NCI-H510A treated with DMSO at 0.1 percent for 48 hours (cell line): ENCODE results near the gene TENM4.

Experiments
- DNase-seq: peaks from one replicate; lab custom pipeline; 2025; lab: John Stamatoyannopoulos, UW

Gene TENM4

GRCh38 chr11:78786086-78786485 is 654.7 kb downstream of the TENM4 start:
- no peak for DNase-seq

- DNase-seq, result peak; percentile 57
These were observed 656.3 kb downstream of the TENM4 start for GRCh38 chr11:78784321-78785061.

GRCh38 chr11:78783846-78784245 is 657.0 kb downstream of the TENM4 start:
- no peak for DNase-seq

GRCh38 chr11:78783301-78783700 is 657.5 kb downstream of the TENM4 start:
- DNase-seq, result peak; percentile 37

- DNase-seq, result no peak
These were observed 658.1 kb downstream of the TENM4 start for GRCh38 chr11:78782725-78783124.

- DNase-seq, result no peak
These were observed 659.9 kb downstream of the TENM4 start for GRCh38 chr11:78780889-78781288.

GRCh38 chr11:78773492-78773891 is 667.3 kb downstream of the TENM4 start:
- DNase-seq, result no peak

- no peak for DNase-seq
These were observed 667.8 kb downstream of the TENM4 start for GRCh38 chr11:78773077-78773476.

- no peak for DNase-seq
These were observed 668.6 kb downstream of the TENM4 start for GRCh38 chr11:78772186-78772585.

GRCh38 chr11:78770931-78771330 is 669.9 kb downstream of the TENM4 start:
- no peak for DNase-seq

- DNase-seq, result no peak
These were observed 671.9 kb downstream of the TENM4 start for GRCh38 chr11:78768971-78769370.

GRCh38 chr11:78768345-78768744 is 672.5 kb downstream of the TENM4 start:
- no peak for DNase-seq

GRCh38 chr11:78767027-78767932 is 673.5 kb downstream of the TENM4 start:
- DNase-seq, result no peak

- no peak for DNase-seq
These were observed 675.9 kb downstream of the TENM4 start for GRCh38 chr11:78764946-78765345.

GRCh38 chr11:78763664-78764063 is 677.2 kb downstream of the TENM4 start:
- DNase-seq, result no peak

GRCh38 chr11:78762105-78762504 is 678.7 kb downstream of the TENM4 start:
- DNase-seq, result no peak

- peak; percentile 74 for DNase-seq
These were observed 681.8 kb downstream of the TENM4 start for GRCh38 chr11:78759071-78759470.

- DNase-seq, result peak; percentile 71
These were observed 687.5 kb downstream of the TENM4 start for GRCh38 chr11:78753297-78753696.

- no peak for DNase-seq
These were observed 688.3 kb downstream of the TENM4 start for GRCh38 chr11:78752494-78752893.

- peak; percentile 94 for DNase-seq
These were observed 691.7 kb downstream of the TENM4 start for GRCh38 chr11:78748918-78749690.

GRCh38 chr11:78744949-78745348 is 695.9 kb downstream of the TENM4 start:
- no peak for DNase-seq

- no peak for DNase-seq
These were observed 696.6 kb downstream of the TENM4 start for GRCh38 chr11:78744202-78744601.
